T-helper 9 cell (primary cell): ENCODE data around the gene ALPK3.

Experiments
- DNase-seq: peaks from one replicate; pipeline ENCODE4 v3.0.0-alpha.2; 2020

ALPK3 gene

GRCh38 chr15:84799511-84800187 is 17.5 kb upstream of the ALPK3 start:
- no peak for DNase-seq

- DNase-seq, result no peak
Measured at GRCh38 chr15:84800365-84800806, 16.8 kb upstream of the ALPK3 start.

DNA sequence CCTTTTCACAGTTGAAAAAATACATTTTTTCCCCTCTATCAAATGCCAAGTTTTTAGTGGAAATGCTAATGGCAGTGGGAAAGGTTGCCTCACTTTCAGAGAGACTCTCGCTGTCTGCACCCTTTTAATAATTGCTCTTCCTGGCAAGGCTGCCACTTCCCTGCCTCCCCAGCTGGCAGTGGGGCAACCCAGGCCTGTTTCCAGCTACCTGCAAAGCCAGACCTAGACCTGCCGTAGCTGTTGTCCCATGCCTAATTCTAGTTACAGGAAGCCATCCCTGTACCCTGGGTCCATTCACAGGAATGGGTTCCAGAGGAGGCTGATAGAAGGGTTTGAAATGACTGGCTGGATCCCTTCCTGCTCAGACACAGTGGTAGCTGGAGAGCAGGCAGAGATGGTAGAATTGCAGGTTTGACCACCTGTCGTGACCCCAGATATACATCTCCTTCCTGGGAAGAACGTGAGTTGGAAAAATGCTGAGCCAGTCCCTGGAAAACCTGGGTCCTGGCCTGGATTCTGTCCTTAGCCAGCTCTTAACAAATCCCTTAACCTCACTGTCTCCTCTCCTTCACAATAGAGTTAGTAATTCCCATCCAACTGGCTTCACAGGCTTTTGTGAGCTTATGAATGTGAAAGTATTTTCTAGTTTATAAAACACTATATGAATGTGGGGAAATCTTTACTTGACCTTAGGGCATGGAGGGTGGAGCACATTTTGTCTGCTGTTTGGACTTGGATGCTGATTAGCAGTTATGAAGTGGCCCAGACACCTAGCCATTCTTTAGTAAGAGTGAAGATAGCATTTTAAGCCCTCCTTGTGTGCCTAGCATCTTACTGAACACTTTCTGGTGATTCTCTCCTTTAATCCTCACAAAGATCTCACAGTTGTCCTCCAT is 12.9 kb upstream of the ALPK3 start:
- no peak for DNase-seq

GRCh38 chr15:84805221-84805620 is 11.9 kb upstream of the ALPK3 start:
- no peak for DNase-seq

- no peak for DNase-seq
Measured at GRCh38 chr15:84807228-84807627, 9.9 kb upstream of the ALPK3 start.

DNA sequence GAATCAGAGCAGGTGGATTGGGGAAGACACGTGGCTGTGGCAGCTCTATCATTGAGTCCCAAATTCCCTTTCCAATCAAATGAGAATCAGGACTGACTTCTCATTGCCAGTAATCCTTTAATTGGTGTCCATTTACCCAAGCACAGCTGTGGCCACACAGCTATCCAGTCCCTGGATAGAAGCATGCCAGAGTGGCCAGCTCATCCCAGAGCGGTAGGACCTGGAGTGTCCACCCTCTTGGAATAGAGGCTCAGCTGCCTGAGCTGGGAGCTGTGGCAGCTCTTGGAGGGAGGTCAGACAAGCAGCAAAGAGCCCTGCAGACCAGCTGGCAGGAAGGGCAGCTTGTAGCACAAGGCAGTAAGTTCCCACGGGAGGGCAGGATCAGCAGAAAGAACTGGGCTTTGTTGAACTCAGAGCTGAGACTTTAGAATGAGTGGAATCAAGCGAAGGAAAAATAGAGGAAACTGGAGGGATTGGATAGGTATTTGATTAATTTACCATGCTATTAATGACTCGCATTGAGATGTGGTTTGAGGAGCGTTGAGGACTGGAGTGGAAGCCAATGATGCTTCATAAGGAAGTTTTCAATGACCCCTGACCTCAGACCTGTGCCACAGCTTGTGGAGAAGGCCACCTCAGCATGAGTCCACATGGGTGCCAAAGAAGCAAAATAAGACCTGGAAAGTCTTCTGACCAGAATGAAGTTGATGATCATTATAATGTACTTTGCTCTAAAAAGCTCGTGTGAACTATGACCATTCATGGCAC is 6.9 kb upstream of the ALPK3 start:
- DNase-seq, result no peak

DNA sequence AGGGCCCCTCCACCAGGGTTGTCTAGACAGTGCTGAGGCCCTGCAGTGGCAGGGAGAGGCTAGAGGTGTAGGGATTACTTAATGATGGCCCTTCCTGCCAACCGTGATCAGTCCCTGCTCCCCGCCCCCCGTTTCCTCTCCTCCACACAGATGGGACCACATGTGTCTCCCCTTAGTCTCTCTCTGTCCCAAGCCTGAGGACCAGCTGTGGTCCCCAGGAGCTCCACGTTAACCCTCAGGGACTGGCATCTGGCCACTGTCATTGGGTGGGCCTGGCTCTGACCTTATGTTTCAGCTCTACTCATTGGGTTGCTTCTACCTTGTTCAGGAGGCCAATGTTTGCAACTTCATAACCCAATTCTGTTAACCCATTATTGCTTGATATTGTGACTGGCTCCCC is 6.0 kb upstream of the ALPK3 start:
- no peak for DNase-seq

DNA sequence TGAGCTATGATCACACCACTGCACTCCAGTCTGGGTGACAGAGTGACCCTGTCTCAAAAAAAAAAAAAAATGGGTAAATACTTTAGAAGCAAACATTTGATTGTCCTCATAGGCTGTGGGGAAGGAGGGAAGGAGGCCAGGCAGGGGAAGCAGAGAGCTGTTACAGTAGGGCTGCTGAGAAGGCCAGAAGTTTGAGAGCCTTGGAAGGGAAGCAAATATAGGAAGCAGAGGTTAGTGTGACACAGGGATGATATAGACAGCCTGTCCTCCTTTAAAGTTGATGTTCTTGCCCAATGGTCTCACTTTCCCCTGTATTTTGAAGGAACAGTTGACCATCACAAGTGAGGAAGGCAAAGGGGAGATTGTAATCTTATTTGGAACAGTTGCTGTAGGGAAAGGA is 5.3 kb upstream of the ALPK3 start:
- no peak for DNase-seq

- no peak for DNase-seq
Measured at GRCh38 chr15:84812842-84813241, 4.3 kb upstream of the ALPK3 start.

DNA sequence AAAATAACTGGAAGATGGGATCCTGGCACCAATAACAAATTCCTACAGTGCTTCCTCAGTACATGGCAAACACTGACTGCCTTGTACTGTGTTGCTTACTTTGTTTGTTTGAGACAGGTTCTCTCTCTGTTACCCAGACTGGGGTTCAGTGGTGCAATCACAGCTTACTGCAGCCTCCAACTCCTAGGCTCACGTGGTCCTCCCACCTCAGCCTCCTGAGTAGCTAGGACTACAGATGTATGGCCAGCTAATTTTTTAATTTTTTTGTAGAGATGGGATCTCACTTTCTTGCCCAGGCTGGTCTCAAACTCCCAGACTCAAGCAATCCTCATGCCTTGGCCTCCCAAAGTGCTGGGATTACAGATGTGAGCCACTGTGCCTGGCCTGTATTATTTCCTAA is 3.7 kb upstream of the ALPK3 start:
- DNase-seq, result no peak

DNA sequence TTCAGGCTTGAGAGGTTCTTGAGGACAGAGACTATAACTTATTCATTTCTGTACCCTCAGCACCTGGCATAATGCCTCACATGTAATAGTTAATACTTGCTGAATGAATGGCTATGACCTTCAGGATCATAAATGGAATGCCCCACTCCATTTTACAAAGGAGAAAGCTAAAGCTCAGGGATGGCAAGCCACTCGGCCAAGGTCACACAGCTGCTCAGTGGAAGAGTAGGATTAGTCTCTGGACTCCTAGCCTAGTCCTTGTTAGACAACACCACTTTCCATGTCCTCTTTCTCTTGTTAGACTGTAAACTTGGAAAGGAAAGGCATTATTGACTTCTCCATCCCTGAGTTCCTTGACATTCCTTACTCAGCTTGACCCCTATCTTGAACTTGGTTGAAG is 3.2 kb upstream of the ALPK3 start:
- DNase-seq, result no peak

- no peak for DNase-seq
Measured at GRCh38 chr15:84814916-84815315, 2.2 kb upstream of the ALPK3 start.

- no peak for DNase-seq
Measured at GRCh38 chr15:84817466-84818081, 418 bp downstream of the ALPK3 start.

DNA sequence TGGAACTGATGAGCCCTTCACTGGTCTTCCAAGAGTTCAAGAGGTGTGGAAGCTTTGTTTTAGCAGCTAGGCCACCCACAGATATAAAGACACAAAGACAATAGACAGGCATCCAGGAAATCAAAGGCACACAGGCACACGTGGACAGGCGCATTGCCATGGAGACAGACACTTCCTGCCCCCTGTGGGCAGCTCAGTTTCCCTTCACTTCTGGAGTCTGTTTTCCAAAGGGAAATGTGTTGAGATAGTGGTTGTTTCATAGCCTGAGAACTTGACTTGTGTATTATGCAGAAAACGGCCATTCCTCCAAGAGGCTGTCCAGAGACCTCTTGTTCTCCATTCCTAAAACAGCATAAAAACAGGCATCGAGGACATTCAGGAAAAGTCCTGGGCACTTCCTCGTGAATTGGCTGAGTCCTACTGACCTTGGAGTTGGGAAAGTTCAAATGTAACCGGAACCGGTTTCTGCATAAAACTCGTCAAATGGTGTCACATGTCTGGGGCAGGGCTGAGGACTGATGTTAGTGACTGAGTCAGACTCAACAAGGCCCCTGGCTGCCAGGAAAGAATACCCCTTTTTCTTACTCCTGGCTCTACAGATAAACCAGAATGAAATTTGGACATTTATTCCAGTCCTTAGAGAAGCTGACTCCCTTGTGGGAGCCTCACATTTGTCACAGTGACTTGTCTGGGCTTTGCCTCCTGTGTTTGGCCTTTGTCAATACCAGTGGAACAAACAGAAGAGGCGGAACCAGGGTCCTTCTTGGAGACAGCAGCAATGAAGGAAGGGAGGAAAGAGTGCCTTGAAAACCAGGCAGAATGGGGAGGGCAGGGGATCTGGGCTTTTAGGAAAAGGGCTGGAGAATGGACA is 1.3 kb downstream of the ALPK3 start:
- DNase-seq, result no peak

DNA sequence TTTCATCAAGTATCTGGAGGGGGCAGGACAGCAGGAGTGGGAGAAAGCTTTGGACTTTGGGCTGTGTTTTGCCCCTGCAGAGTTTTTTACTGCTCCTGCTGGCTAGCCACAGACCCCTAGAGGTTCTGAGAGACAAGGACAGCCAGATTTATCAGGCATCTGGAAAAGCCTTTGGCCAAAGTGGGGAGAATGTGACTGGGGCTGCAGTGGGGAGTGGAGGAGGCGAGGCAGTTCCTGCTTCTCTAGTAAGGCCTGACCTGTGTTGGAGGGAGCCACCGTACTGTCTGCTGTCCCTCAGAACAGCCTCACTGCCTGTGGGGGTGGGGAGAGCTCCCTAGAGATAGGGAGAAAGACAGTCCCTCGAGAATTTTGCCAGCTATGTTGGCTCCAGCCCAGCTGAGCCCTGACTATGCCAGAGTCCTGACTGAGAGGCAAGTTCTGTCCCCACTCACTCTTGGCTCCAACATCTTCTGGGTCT is 2.2 kb downstream of the ALPK3 start:
- DNase-seq, result no peak

DNA sequence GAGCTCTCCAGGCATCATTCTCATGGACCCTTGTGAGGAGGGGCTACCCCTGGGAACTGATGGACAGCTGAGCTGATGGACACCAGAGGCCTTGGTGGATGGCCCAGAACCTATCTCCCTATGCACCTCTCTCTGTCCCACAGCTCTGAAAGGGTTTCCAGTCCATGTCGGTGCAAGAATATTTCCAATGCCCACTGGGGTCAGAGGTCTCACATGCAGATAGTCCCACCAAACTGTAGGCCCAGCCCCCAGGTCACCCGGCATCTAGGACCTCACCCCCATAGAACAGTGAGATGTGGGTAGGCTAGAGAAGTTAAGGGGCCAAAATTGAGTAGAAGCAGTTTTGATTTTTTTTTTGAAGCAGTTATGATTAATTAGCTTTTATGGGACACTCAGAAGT is 2.6 kb downstream of the ALPK3 start:
- no peak for DNase-seq

- no peak for DNase-seq
Measured at GRCh38 chr15:84821501-84822021, 4.4 kb downstream of the ALPK3 start.

DNA sequence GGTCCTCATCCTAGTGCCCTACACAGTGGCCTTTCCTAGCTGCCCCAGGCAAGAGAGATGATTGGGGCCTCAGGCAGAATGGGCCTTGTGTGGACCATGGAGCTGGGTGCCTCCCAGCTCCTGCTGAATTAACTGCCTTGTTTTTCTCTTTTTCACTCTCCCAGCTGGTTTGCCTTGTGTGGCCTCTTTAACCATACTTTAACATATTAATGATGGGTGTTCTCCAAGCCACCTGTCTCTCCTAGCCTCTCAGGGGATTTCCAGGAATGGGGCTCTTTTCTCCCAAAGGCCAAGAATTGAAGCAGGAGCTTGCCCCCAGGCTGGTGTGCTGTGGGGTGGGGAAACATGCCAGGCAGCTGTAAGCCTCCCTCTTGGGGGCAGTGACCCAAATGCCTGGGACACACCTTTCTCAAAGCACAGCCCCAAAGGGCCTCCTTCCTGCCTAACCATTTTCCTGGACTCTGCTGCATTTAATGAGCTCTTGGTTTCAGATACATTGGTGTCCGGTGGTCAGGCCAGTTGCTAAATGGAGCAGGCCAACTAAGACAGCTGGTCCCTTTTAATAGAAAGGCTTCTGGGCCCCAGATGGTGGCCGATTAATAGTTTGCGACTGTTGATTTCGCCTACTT is 5.6 kb downstream of the ALPK3 start:
- DNase-seq, result no peak

GRCh38 chr15:84823282-84823878 is 6.2 kb downstream of the ALPK3 start:
- no peak for DNase-seq

DNA sequence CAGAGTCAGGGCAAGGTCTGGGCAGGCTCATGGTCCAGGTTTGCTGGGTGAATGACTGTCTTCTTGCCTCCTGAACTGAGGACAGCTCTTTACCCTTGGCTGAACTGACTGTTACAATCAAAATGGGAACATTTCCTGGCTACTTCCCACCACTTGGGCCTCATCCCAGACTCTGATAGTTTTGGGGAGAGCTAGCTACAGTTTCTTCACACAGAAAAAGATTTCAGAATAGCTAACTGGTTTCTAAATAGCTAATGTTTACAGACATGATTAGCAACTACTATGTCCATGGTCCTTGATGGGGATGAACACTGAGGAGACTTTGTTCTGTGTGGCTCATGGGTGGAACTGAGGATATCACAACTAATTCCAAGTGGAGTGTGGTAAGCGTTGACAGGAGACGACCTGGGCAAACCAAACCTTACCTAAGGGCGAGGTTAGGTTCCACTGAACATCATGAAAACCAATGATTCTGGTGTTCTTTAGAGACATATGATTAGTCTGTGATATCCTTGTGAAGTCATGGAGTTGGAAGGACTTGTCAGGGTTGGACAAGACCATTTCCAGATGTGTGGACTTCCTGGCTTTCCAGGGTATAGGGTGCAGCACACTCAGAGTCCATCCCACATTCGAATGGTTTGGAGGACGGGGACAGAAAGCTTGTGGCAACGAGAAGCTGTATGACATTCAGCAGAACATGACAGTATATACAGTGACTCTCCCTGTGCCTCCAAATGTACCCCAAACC is 7.3 kb downstream of the ALPK3 start:
- no peak for DNase-seq
